Mammary microvascular endothelial cell (primary cell): ENCODE data around the gene PRSS2. TPM values are rescaled to one million over a fixed set of nuclear protein-coding genes. Genes with fewer than 3 reads are reported as not detected.

Source experiments
- total RNA-seq: library from RNA; depleted of rRNA; stranded (reverse); fragments of >200 nt; gene quantifications from 2 replicates; pipeline ENCODE4 v1.2.3, GENCODE V29; 2015

PRSS2 gene
- not detected in 2 replicates for total RNA-seq

GRCh38 chr7:142770661-142771352, at the start of gene PRSS2:
Gene PRSS2 (plus strand): TSS chr7:142770970. CDS start chr7:142770983, 13 bp downstream.

GRCh38 chr7:142749218-142749993, 21.4 kb upstream of the PRSS2 start, which contains the start of gene PRSS1:
Gene PRSS1 (plus strand): TSS chr7:142749472. CDS start chr7:142749485, 13 bp downstream.

Other genes starting within 250 kb of the PRSS2 start
- not detected in 2 replicates for gene PRSS1, start 21.5 kb upstream of the PRSS2 start, total RNA-seq
- 0.15 TPM in 1 of 2 replicates, not detected in the other for gene EPHB6, start 84.1 kb downstream of the PRSS2 start, total RNA-seq
- gene TRPV6, start 114.8 kb downstream of the PRSS2 start, total RNA-seq, result not detected in 2 replicates
- gene TRPV5, start 162.8 kb downstream of the PRSS2 start, total RNA-seq, result not detected in 2 replicates
- gene LLCFC1, start 168.5 kb downstream of the PRSS2 start, total RNA-seq, result not detected in 2 replicates
- not detected in 2 replicates for gene KEL, start 191.4 kb downstream of the PRSS2 start, total RNA-seq